Islet of Langerhans (tissue), 1 donor: ENCODE data around the gene SPI1.

ENCODE experiments used
- FAIRE-seq: peaks from one replicate; lab custom pipeline; 2011; peaks lifted over from hg19 to GRCh38; lab: Jason Lieb, UNC

The SPI1 gene

GRCh38 chr11:47388697-47389576, 10.6 kb upstream of the SPI1 start:
- no peak for FAIRE-seq

GRCh38 chr11:47387944-47388696, 9.8 kb upstream of the SPI1 start:
- no peak for FAIRE-seq

GRCh38 chr11:47384498-47384897, 6.2 kb upstream of the SPI1 start:
- no peak for FAIRE-seq

- FAIRE-seq: no peak
Measured at GRCh38 chr11:47383071-47383470, 4.7 kb upstream of the SPI1 start.

GRCh38 chr11:47380078-47380477, 1.7 kb upstream of the SPI1 start:
- FAIRE-seq: no peak

GRCh38 chr11:47379317-47379716, 970 bp upstream of the SPI1 start:
- no peak for FAIRE-seq

- FAIRE-seq: no peak
Measured at GRCh38 chr11:47378836-47379170, 456 bp upstream of the SPI1 start.

- FAIRE-seq: no peak
Measured at GRCh38 chr11:47377571-47378009, 757 bp downstream of the SPI1 start.

- no peak for FAIRE-seq
Measured at GRCh38 chr11:47376525-47377371, 1.6 kb downstream of the SPI1 start.

- no peak for FAIRE-seq
Measured at GRCh38 chr11:47376107-47376524, 2.2 kb downstream of the SPI1 start.

GRCh38 chr11:47375546-47376085, 2.7 kb downstream of the SPI1 start:
- FAIRE-seq: no peak

GRCh38 chr11:47375020-47375419, 3.3 kb downstream of the SPI1 start:
- no peak for FAIRE-seq

- no peak for FAIRE-seq
Measured at GRCh38 chr11:47374720-47375019, 3.7 kb downstream of the SPI1 start.

GRCh38 chr11:47373876-47374719, 4.2 kb downstream of the SPI1 start:
- FAIRE-seq: no peak

GRCh38 chr11:47372422-47372821, 5.9 kb downstream of the SPI1 start:
- no peak for FAIRE-seq

GRCh38 chr11:47369676-47370075, 8.7 kb downstream of the SPI1 start:
- FAIRE-seq: no peak

- FAIRE-seq: no peak
Measured at GRCh38 chr11:47366020-47366490, 12.3 kb downstream of the SPI1 start.

GRCh38 chr11:47361419-47361818, 16.9 kb downstream of the SPI1 start:
- no peak for FAIRE-seq

- no peak for FAIRE-seq
Measured at GRCh38 chr11:47360341-47360740, 18.0 kb downstream of the SPI1 start.

- no peak for FAIRE-seq
Measured at GRCh38 chr11:47359586-47359985, 18.8 kb downstream of the SPI1 start.

- no peak for FAIRE-seq
Measured at GRCh38 chr11:47359162-47359561, 19.2 kb downstream of the SPI1 start.

GRCh38 chr11:47358731-47359051, 19.7 kb downstream of the SPI1 start:
- no peak for FAIRE-seq
